Measurements from ENCODE around the gene ANXA2.

DNA sequence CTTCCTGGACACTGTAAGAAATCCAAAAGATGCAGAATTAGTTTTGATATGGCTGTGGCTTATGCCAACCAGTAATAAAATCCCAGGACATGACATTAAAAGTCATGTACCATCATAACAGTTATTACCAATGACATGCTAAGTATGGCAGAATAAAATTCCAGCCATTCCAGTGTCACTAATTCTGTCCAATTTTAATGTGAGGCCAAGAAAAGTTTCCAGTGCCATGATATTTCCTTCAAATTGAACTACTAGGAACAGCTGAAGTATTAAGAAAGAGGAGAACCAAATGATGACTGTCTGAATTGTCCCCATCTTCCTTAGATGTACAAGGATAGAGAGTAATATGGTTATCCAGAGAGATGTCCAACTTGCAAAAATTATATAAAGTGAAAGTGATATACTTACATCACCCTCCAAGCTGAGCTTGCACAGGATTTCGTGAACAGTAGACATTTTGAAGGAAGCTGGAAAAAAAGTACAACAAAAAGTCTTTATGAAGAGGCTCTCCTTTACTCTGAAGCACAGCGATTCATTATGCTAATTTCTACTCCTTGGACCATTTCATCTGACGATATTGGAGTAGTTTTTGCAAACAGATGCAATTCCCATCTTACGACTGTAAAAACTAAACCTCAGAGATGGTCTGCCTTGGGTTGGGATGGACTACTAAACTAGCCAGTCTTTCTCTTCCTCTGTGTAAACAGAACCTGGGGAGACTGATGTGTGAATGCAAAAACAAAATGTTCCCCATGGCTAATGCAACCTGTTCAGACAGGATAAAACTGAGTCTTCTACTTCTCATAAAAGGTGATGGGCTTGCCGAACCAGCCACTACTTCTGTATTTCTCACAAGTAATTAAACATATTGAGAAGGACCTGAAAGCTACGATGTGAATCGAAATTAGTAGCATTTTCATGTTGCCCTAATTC is 11.9 kb downstream of the ANXA2 start:
- TF ChIP-seq ZNF274 (IDR thresholded peaks at IDR 0.05; ENCODE audit: low read depth, low read length) (no peak), YY1 (IDR thresholded peaks at IDR 0.05; ENCODE audit: insufficient read depth, insufficient read length) (no peak)
